PFSK-1 (cell line): ENCODE results near the gene MARCHF4.

Experiments
- FOXP2 ChIP-seq: optimal IDR thresholded peaks from 2 replicates; pipeline ENCODE3; 2011; ENCODE audit warnings: borderline replicate concordance, control low read depth, inconsistent platforms; ENCODE audit not compliant: insufficient read depth; ENCODE audit errors: extremely low read length, extremely low read depth
- POLR2AphosphoS5 ChIP-seq: IDR thresholded peaks from 2 replicates; pipeline ENCODE4 v1.6.1; 2012; ENCODE audit warnings: low read depth, mild to moderate bottlenecking, control low read depth, low read length, moderate library complexity
- REST ChIP-seq, 2 experiments: IDR thresholded peaks; 2 replicates each; pipeline versions ENCODE4 v1.6.1 to v1.8.0; 2011 to 2012; ENCODE audit warnings: low read depth in 2 of 2, low read length in 2 of 2, control low read depth in 1 of 2, inconsistent platforms in 1 of 2, mild to moderate bottlenecking in 1 of 2, moderate library complexity in 1 of 2; ENCODE audit not compliant: insufficient read depth in 1 of 2
- SIN3A ChIP-seq: IDR thresholded peaks from 2 replicates; pipeline ENCODE4 v1.6.1; 2012; ENCODE audit warnings: mild to moderate bottlenecking, low read length, moderate library complexity, borderline replicate concordance; ENCODE audit not compliant: insufficient read depth
- TAF1 ChIP-seq: IDR thresholded peaks from 2 replicates; pipeline ENCODE4 v1.6.1; 2012; ENCODE audit warnings: low read length, control low read depth, borderline replicate concordance; ENCODE audit not compliant: insufficient read depth

The MARCHF4 gene

GRCh38 chr2:216351172-216351925 lies 20.9 kb downstream of the MARCHF4 start:
- TF ChIP-seq FOXP2 (no peak), SIN3A (no peak), TAF1 (no peak), POLR2AphosphoS5 (no peak), REST (IDR thresholded peaks at IDR 0.05; ENCODE audit: insufficient read depth in 1 of 2, low read depth in 2 of 2, low read length in 2 of 2) (no peak)

GRCh38 chr2:216350214-216350791 lies 22.0 kb downstream of the MARCHF4 start:
- no peak for TF ChIP-seq REST (IDR thresholded peaks at IDR 0.05; ENCODE audit: insufficient read depth in 1 of 2, low read depth in 2 of 2, low read length in 2 of 2)
- no peak for TF ChIP-seq FOXP2
- no peak for TF ChIP-seq TAF1
- TF ChIP-seq SIN3A = no peak

DNA sequence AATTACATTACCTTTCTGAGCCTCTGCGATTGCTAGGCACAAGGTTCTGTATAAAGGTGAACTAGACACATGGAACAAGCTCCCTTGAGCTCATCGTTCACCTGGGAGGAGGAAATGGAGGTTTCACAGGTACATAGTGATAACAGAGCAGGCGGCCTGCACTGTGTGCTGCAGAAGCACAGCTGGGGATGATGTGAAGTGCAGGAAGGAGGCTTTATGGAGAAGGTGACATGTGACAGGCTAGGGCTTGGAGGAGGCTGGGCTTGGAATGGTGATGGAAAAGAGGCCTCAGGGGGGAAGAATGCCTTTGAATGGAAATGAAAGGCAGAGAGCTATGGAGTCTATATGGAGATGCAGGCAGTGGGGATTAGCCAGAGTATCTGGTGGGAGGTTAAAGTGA lies 22.9 kb downstream of the MARCHF4 start:
- no peak for TF ChIP-seq FOXP2

DNA sequence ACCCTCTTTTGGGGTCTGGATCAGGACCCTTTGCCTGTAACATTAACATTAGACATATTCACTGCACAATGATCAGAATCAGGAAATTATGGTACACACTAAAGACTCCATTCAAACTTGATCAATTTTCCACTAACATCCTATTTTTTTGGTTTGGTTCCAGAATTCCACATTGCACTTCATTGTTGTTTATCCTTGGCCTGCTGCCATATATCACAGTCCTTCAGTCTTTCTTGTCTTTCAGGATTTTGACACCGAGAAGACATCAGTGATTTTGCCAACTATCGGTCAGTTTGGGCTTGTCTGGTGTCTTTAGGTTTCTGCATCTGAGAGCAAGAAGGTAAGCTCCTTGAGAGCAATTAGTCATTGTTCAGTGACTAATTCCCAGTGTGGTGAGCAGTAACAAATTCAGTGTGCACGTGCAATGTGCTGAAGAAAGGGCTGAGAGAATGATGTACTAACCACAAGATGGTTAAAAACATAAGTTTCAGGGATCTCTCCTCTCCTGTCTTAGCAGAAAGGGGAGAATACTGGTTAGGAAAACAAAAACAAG lies 23.5 kb downstream of the MARCHF4 start:
- TF ChIP-seq SIN3A (no peak), POLR2AphosphoS5 (no peak), FOXP2 (no peak), TAF1 (no peak), REST (IDR thresholded peaks at IDR 0.05; ENCODE audit: insufficient read depth in 1 of 2, low read depth in 2 of 2, low read length in 2 of 2) (no peak)

GRCh38 chr2:216346781-216347180 lies 25.5 kb downstream of the MARCHF4 start:
- TF ChIP-seq TAF1 (no peak), SIN3A (no peak), FOXP2 (no peak), REST (IDR thresholded peaks at IDR 0.05; ENCODE audit: insufficient read depth in 1 of 2, low read depth in 2 of 2, low read length in 2 of 2) (no peak), POLR2AphosphoS5 (no peak)
